B cell (primary cell): ENCODE measurements around the gene GNB5.

Experiments
- EZH2 ChIP-seq: IDR thresholded peaks from 2 replicates; pipeline ENCODE4 v1.6.1; 2012; ENCODE audit warnings: borderline replicate concordance, low read depth, mild to moderate bottlenecking, moderate library complexity, low read length; ENCODE audit not compliant: insufficient read depth, poor library complexity, severe bottlenecking
- TF ChIP-seq, protein P1 (sequence below): fragments of 200-600 bp; IDR thresholded peaks from one replicate; pipeline ENCODE4 v1.8.0; 2022; ENCODE audit warnings: antibody characterized with exemption, mild to moderate bottlenecking

DNA sequence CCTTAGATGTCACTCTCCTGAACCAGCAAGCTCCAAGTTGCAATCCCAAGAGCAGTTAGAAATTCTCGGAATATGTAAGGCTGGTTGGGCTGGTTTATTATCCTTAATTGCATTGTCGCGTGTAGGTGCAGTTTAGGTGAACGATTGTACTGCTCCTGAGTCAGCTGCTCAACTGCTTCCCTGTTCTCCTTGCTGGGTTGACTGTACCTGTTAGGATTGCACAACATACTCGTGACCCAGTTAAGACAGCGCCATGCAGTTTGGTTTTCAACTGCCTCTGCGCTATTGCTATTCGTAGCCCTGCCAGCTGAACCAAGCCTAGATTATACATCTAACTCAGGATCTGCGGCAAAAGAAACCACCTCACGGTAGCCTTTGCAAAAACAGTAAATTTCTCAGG, 119.6 kb downstream of the GNB5 start:
- TF ChIP-seq, protein P1, sequence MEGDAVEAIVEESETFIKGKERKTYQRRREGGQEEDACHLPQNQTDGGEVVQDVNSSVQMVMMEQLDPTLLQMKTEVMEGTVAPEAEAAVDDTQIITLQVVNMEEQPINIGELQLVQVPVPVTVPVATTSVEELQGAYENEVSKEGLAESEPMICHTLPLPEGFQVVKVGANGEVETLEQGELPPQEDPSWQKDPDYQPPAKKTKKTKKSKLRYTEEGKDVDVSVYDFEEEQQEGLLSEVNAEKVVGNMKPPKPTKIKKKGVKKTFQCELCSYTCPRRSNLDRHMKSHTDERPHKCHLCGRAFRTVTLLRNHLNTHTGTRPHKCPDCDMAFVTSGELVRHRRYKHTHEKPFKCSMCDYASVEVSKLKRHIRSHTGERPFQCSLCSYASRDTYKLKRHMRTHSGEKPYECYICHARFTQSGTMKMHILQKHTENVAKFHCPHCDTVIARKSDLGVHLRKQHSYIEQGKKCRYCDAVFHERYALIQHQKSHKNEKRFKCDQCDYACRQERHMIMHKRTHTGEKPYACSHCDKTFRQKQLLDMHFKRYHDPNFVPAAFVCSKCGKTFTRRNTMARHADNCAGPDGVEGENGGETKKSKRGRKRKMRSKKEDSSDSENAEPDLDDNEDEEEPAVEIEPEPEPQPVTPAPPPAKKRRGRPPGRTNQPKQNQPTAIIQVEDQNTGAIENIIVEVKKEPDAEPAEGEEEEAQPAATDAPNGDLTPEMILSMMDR, result no peak
- TF ChIP-seq EZH2, result no peak
